Spleen (tissue), 11 donors: ENCODE data around the gene TUBA3E. TPM values are rescaled to one million over a fixed set of nuclear protein-coding genes. Genes with fewer than 3 reads are reported as not detected.
"Not testable (repeated sequence)": the region's sequence is repeated elsewhere in the genome, so short reads cannot be mapped to it uniquely, and the experiment has no call there.

Experiments used
- DNase-seq: peaks from one replicate; pipeline ENCODE4 v3.0.0-alpha.2; 2020
- H3K27ac ChIP-seq, 8 donors: fragments of 200-600 bp; sonication (generic) in 7 of 8; 1 replicate in 4 of 8; 2 replicates in 4 of 8; pipeline versions ENCODE4 v1.5.0 to v1.8.0; 2016 to 2021; ENCODE audit warnings: inconsistent platforms in 4 of 8, mild to moderate bottlenecking in 4 of 8, moderate library complexity in 1 of 8
- H3K27me3 ChIP-seq, 7 donors: fragments of 200-600 bp; sonication (generic) in 6 of 7; replicated peaks in 1 of 7; 1 replicate in 4 of 7; 2 replicates in 3 of 7; pipeline versions ENCODE4 v1.5.0 to v1.8.0; 2016 to 2021; ENCODE audit warnings: inconsistent platforms in 3 of 7, mild to moderate bottlenecking in 1 of 7
- H3K36me3 ChIP-seq, 6 donors: fragments of 200-600 bp; sonication (generic) in 5 of 6; 1 replicate in 4 of 6; 2 replicates in 2 of 6; pipeline versions ENCODE4 v1.5.0 to v1.8.0; 2016 to 2021; ENCODE audit warnings: inconsistent platforms in 2 of 6
- H3K4me1 ChIP-seq, 6 donors: fragments of 200-600 bp; sonication (generic) in 5 of 6; 1 replicate in 3 of 6; 2 replicates in 3 of 6; pipeline versions ENCODE4 v1.5.0 to v1.8.0; 2016 to 2021; ENCODE audit warnings: inconsistent platforms in 3 of 6
- H3K4me3 ChIP-seq, 8 donors: fragments of 200-600 bp; sonication (generic) in 7 of 8; 1 replicate in 4 of 8; 2 replicates in 4 of 8; pipeline versions ENCODE4 v1.5.0 to v1.8.0; 2016 to 2021; ENCODE audit warnings: inconsistent platforms in 4 of 8, mild to moderate bottlenecking in 4 of 8, moderate library complexity in 2 of 8
- H3K9me3 ChIP-seq, 8 donors: fragments of 200-600 bp; sonication (generic) in 7 of 8; 1 replicate in 4 of 8; 2 replicates in 4 of 8; pipeline versions ENCODE4 v1.5.0 to v1.8.0; 2016 to 2021; ENCODE audit warnings: inconsistent platforms in 4 of 8
- CTCF ChIP-seq, 11 experiments: fragments of 200-600 bp in 7 of 11; fragments of 450-650 bp in 4 of 11; sonication (generic) in 4 of 11; IDR thresholded peaks in 8 of 11; conservative IDR thresholded peaks in 3 of 11; 1 replicate in 7 of 11; 2 replicates in 4 of 11; pipeline versions ENCODE4 v1.4.0 to v1.8.0; 2016 to 2021; ENCODE audit warnings: antibody characterized with exemption in 11 of 11, inconsistent platforms in 4 of 11, mild to moderate bottlenecking in 1 of 11
- POLR2A ChIP-seq, 3 donors: fragments of 450-650 bp; IDR thresholded peaks; one replicate each; pipeline ENCODE4 v1.5.1; 2017; ENCODE audit warnings: antibody characterized with exemption in 3 of 3, mild to moderate bottlenecking in 1 of 3
- POLR2AphosphoS5 ChIP-seq, 3 donors: sonication (generic); formaldehyde crosslinking; IDR thresholded peaks; one replicate each; pipeline ENCODE4 v1.5.1; 2017; ENCODE audit warnings: antibody characterized with exemption in 3 of 3
- WGBS, 5 donors: extraction: QIAGEN DNeasy Blood & Tissue Kit in 3 of 5; methylation state at CpG; one replicate each; pipeline versions ENCODE4 v1.1.5 to v1.1.7; 2013 to 2018; 5-methylcytosine and 5-hydroxymethylcytosine counted together
- intact Hi-C: fragments of 100-400 bp; cut with DNase I; formaldehyde crosslinking; loops from one replicate; pipeline ENCODE4 v1.15.0; 2023; ENCODE audit warnings: low total_unique reads
- polyA plus RNA-seq, 3 donors: library from polyadenylated mRNA; stranded (reverse); fragments of 200-250 nt; gene quantifications; one replicate each; pipeline ENCODE4 v1.2.1, GENCODE V29; 2013
- total RNA-seq, 7 donors: library from RNA; depleted of rRNA in 3 of 7; stranded (reverse); fragments of >200 nt in 3 of 7; fragmentation: NEBNext Ultra II Directional in 4 of 7; extraction: Animal tissue kit (Norgen Biotek cat#: 25700) in 4 of 7; gene quantifications; one replicate each; pipeline versions ENCODE4 v1.1.0 to v1.2.1, GENCODE V29; 2016 to 2021
- donor health status: healthy with polysubstance abuse.
- donor health status: DM: no; HTN: no; CAD: no; lungs with moderate emphysema.
- donor health status: DM: no; HTN: no; CAD: no.
- donor health status: Bipolar disorder and iron deficiency.
- donor health status: healthy.
- donor health status: DM: no; HTN: no; CAD: no.
- donor health status: DM: yes; HTN: yes; CAD: no.

The TUBA3E gene
- total and polyA plus RNA-seq, 10 donors = 0.11 TPM; not detected in 9

GRCh38 chr2:130186391-130186790, 11.8 kb downstream of the TUBA3E start:
- Histone ChIP-seq H3K9me3 (no peaks in the 10 kb centered on the region), H3K4me1 (peaks cover 6 to 23% (median 15%) of the 10 kb centered on the region in 6 donors), H3K27me3 (no peaks in the 10 kb centered on the region), H3K4me3 (no peak overlapping the region), H3K36me3 (peaks cover 0 to 44% (median 6%) of the 10 kb centered on the region in 6 donors), H3K27ac (no peak overlapping the region)
- peak; percentile 58 for DNase-seq
- TF ChIP-seq POLR2AphosphoS5 (IDR thresholded peaks at IDR 0.05) = no peak
- TF ChIP-seq POLR2A (IDR thresholded peaks at IDR 0.05) = no peak
- TF ChIP-seq CTCF (IDR thresholded peaks at IDR 0.05 in 8 of 11, conservative IDR thresholded peaks at IDR 0.05 in 3 of 11) = no peak
- 86 to 94% (median 90%) methylated on average over 5 of the region's 5 CpGs for WGBS, 5 donors
- intact Hi-C loops = loop anchor here (10.0 kb wide), 1 partner anchor 148 kb away; no protein-coding TSS in a partner anchor

- H3K36me3 ChIP-seq = peaks cover 0 to 39% (median 3%) of the 10 kb centered on the region in 6 donors
- H3K9me3 ChIP-seq = no peaks in the 10 kb centered on the region
- 84 to 93% (median 86%) methylated on average over 4 of the region's 4 CpGs for WGBS, 5 donors
- H3K4me1 ChIP-seq = peaks cover 7 to 26% (median 17%) of the 10 kb centered on the region in 6 donors
- no peaks in the 10 kb centered on the region for H3K27me3 ChIP-seq
- intact Hi-C loops = loop anchor here (10.0 kb wide), 1 partner anchor 149 kb away; no protein-coding TSS in a partner anchor
- TF ChIP-seq POLR2A (IDR thresholded peaks at IDR 0.05) (no peak), POLR2AphosphoS5 (IDR thresholded peaks at IDR 0.05) (no peak), CTCF (IDR thresholded peaks at IDR 0.05 in 8 of 11, conservative IDR thresholded peaks at IDR 0.05 in 3 of 11) (no peak)
- no peak overlapping the region for H3K4me3 ChIP-seq
- DNase-seq = peak; percentile 70
- no peak overlapping the region for H3K27ac ChIP-seq
Measured at GRCh38 chr2:130185896-130186295, 12.3 kb downstream of the TUBA3E start.

GRCh38 chr2:130185436-130185835, 12.8 kb downstream of the TUBA3E start:
- Histone ChIP-seq H3K36me3 (peaks cover 0 to 34% (median 1%) of the 10 kb centered on the region in 6 donors), H3K4me1 (peaks cover 11 to 31% (median 22%) of the 10 kb centered on the region in 6 donors), H3K27ac (no peak overlapping the region), H3K4me3 (no peak overlapping the region), H3K27me3 (no peaks in the 10 kb centered on the region), H3K9me3 (no peaks in the 10 kb centered on the region)
- 88 to 97% (median 89%) methylated on average over 9 to 10 of the region's 10 CpGs for WGBS, 5 donors
- intact Hi-C loops = loop anchor here (10.0 kb wide), 1 partner anchor 149 kb away; no protein-coding TSS in a partner anchor
- TF ChIP-seq POLR2AphosphoS5 (IDR thresholded peaks at IDR 0.05) = no peak
- no peak for TF ChIP-seq POLR2A (IDR thresholded peaks at IDR 0.05)
- TF ChIP-seq CTCF (IDR thresholded peaks at IDR 0.05 in 8 of 11, conservative IDR thresholded peaks at IDR 0.05 in 3 of 11) = no peak
- DNase-seq = peak; percentile 66

GRCh38 chr2:130183512-130184373, 14.5 kb downstream of the TUBA3E start:
- Histone ChIP-seq H3K9me3 (no peaks in the 10 kb centered on the region), H3K36me3 (peaks cover 0 to 36% (median 0%) of the 10 kb centered on the region in 6 donors), H3K4me3 (peak overlapping the region in 5 of 8 donors; percentile 88 to 99 (median 99)), H3K27me3 (no peaks in the 10 kb centered on the region), H3K4me1 (peaks cover 15 to 48% (median 31%) of the 10 kb centered on the region in 6 donors), H3K27ac (peak overlapping the region in 3 of 8 donors; percentile 97)
- 82 to 93% (median 86%) methylated on average over 24 to 26 of the region's 26 CpGs for WGBS, 5 donors
- peak; percentile 81 for DNase-seq
- TF ChIP-seq CTCF (IDR thresholded peaks at IDR 0.05 in 8 of 11, conservative IDR thresholded peaks at IDR 0.05 in 3 of 11) (no peak), POLR2A (IDR thresholded peaks at IDR 0.05) (no peak), POLR2AphosphoS5 (IDR thresholded peaks at IDR 0.05) (no peak)
- intact Hi-C loops = loop anchor here (10.0 kb wide), 1 partner anchor 151 kb away; no protein-coding TSS in a partner anchor

GRCh38 chr2:130182826-130183511, 15.3 kb downstream of the TUBA3E start:
- intact Hi-C loops = loop anchor here (10.0 kb wide), 1 partner anchor 152 kb away; no protein-coding TSS in a partner anchor
- not testable (repeated sequence) for H3K27me3 ChIP-seq, H3K9me3 ChIP-seq
- peaks cover 0 to 37% (median 0%) of the 10 kb centered on the region in 6 donors for H3K36me3 ChIP-seq
- WGBS, 5 donors = 23 to 100% (median 32%) methylated on average over 2 to 23 of the region's 23 CpGs
- peaks cover 15 to 49% (median 31%) of the 10 kb centered on the region in 6 donors for H3K4me1 ChIP-seq
- DNase-seq = peak; percentile 82
- peak overlapping the region in 4 of 8 donors; percentile 97 for H3K27ac ChIP-seq
- peak overlapping the region; percentile 14 to 99 (median 97) for H3K4me3 ChIP-seq
